K562 (cell line): Measurements from ENCODE around the gene PRR35. TPM values are rescaled to one million over a fixed set of nuclear protein-coding genes. Genes with fewer than 3 reads are reported as not detected.

Source experiments
- ARHGAP35 ChIP-seq: fragments of 450-650 bp; IDR thresholded peaks from 2 replicates; pipeline ENCODE4 v1.6.1; 2018; ENCODE audit not compliant: partially characterized antibody
- BRD9 ChIP-seq: fragments of 450-650 bp; IDR thresholded peaks from 2 replicates; pipeline ENCODE4 v1.6.1; 2018; ENCODE audit warnings: low read depth; ENCODE audit not compliant: partially characterized antibody
- CBX8 ChIP-seq: fragments of 200-600 bp; sonication (generic); IDR thresholded peaks from 2 replicates; pipeline ENCODE4 v1.6.1; 2012; ENCODE audit warnings: borderline replicate concordance, mixed run types, low read depth, mild to moderate bottlenecking, moderate library complexity, mixed read lengths, low read length, control low read depth, inconsistent platforms; ENCODE audit not compliant: poor library complexity, severe bottlenecking; ENCODE audit errors: extremely low read depth
- ELF4 ChIP-seq: fragments of 450-650 bp; formaldehyde crosslinking; IDR thresholded peaks from 2 replicates; pipeline ENCODE4 v1.4.0; 2022; ENCODE audit warnings: missing genetic modification characterization
- GATAD2A ChIP-seq: fragments of 450-650 bp; IDR thresholded peaks from 2 replicates; pipeline ENCODE4 v1.6.1; 2017
- HLTF ChIP-seq: fragments of 450-650 bp; IDR thresholded peaks from 2 replicates; pipeline ENCODE4 v1.6.1; 2016
- RBM15 ChIP-seq: fragments of 200-400 bp; formaldehyde crosslinking; IDR thresholded peaks from 2 replicates; pipeline ENCODE4 v1.6.1; 2018; ENCODE audit warnings: mild to moderate bottlenecking, low read length, moderate library complexity; ENCODE audit not compliant: insufficient read depth
- RCOR1 ChIP-seq, 2 experiments: IDR thresholded peaks; 2 replicates each; pipeline ENCODE4 v1.6.1; 2012; ENCODE audit warnings: low read depth in 2 of 2, low read length in 2 of 2, borderline replicate concordance in 1 of 2, improper control_type of control experiment in 1 of 2
- STAT5B ChIP-seq: fragments of 250-450 bp; sonication (Bioruptor Pico); IDR thresholded peaks from 2 replicates; pipeline ENCODE4 v1.8.0; 2021; ENCODE audit warnings: mild to moderate bottlenecking, inconsistent platforms
- TCF3 ChIP-seq: sonication (generic); formaldehyde crosslinking; IDR thresholded peaks from 2 replicates; pipeline ENCODE4 v1.4.0; 2020; ENCODE audit warnings: mild to moderate bottlenecking, missing genetic modification reagents
- YY1 ChIP-seq, 3 experiments: IDR thresholded peaks; 2 replicates each; pipeline ENCODE4 v1.6.1; 2011; ENCODE audit warnings: low read length in 2 of 3, mild to moderate bottlenecking in 2 of 3, moderate library complexity in 2 of 3, borderline replicate concordance in 1 of 3, control low read depth in 1 of 3, low read depth in 1 of 3; ENCODE audit not compliant: insufficient read depth in 3 of 3, insufficient replicate concordance in 2 of 3, control insufficient read depth in 1 of 3, insufficient read length in 1 of 3; ENCODE audit errors: extremely low read depth in 1 of 3
- ZBTB17 ChIP-seq: fragments of 450-650 bp; formaldehyde crosslinking; IDR thresholded peaks from 2 replicates; pipeline ENCODE4 v1.4.0; 2020; ENCODE audit warnings: mild to moderate bottlenecking
- ZNF175 ChIP-seq: fragments of 200-800 bp; sonication (Bioruptor generic); IDR thresholded peaks from 2 replicates; pipeline ENCODE4 v1.6.1; 2016; ENCODE audit warnings: low read depth, mild to moderate bottlenecking, missing genetic modification characterization, missing compliant biosample characterization
- ZSCAN32 ChIP-seq: fragments of 450-650 bp; formaldehyde crosslinking; IDR thresholded peaks from 2 replicates; pipeline ENCODE4 v1.4.0; 2020; ENCODE audit warnings: mild to moderate bottlenecking, moderate library complexity
- polyA plus RNA-seq, 8 experiments: library from polyadenylated mRNA; depleted of rRNA in 4 of 8; stranded (reverse) in 5 of 8; unstranded in 3 of 8; fragments of >200 nt; fragmentation: Nextera tagmentation in 2 of 8; fragmentation: Illumina TruSeq in 1 of 8; extraction: Ambion mirVana in 2 of 8; extraction: Trizol in 1 of 8; gene quantifications; 2 replicates each; pipeline versions ENCODE4 v1.2.1 to v1.2.3, GENCODE V29; 2011 to 2014; ENCODE audit warnings: inconsistent platforms in 1 of 8, missing spikeins in 1 of 8
- total RNA-seq, 7 experiments: library from RNA; depleted of rRNA in 6 of 7; stranded (reverse); fragments of >200 nt in 6 of 7; fragmentation: Illumina TruSeq in 2 of 7; extraction: Trizol in 2 of 7; gene quantifications; 2 replicates each; pipeline versions ENCODE4 v1.2.1 to v1.2.3, GENCODE V29; 2011 to 2021; ENCODE audit warnings: low replicate concordance in 1 of 7
- TF ChIP-seq, protein P1 (sequence below): fragments of 250-450 bp; sonication (Bioruptor Pico); IDR thresholded peaks from 2 replicates; pipeline ENCODE4 v1.4.0; 2020
- TF ChIP-seq, protein P2 (sequence below): fragments of 250-450 bp; sonication (Bioruptor Pico); IDR thresholded peaks from 2 replicates; pipeline ENCODE4 v1.4.0; 2020

Gene PRR35
- total and polyA plus RNA-seq, 9 of the 15 experiments (the other 6 are each of a cell fraction or from before 2014, with no cell fraction given): 0.17 to 0.45 (median 0.21) TPM; not detected in 5

DNA sequence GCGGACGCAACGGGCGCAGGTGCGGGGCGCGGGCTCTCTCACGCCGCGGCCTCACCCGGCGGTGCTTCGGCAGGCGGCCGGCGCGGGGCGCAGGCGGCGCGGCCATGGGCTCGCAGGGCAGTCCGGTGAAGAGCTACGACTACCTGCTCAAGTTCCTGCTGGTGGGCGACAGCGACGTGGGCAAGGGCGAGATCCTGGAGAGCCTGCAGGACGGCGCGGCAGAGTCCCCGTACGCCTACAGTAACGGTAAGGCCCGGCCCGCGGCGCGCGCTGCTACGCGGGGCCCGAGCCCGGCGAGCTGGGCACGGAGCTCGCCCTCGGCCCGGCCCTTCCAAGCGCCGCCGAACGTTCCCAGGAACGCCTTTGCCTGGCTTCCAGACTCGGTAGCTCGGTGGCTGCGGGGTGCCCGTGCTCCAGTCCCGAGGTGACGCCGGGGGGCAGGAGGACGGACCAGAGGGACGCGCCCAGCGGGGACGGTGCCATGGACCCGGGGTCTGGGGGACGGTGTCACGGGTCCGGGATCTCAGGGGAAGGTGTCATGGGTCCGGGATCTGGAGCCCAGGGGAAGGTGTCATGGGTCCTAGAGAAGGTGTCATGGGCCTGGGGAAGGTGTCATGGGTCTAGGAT lies 30.1 kb downstream of the PRR35 start (continued):
- TF ChIP-seq GATAD2A: no peak
- no peak for TF ChIP-seq BRD9
- no peak for TF ChIP-seq ZSCAN32
- TF ChIP-seq HLTF: no peak
- no peak for TF ChIP-seq ARHGAP35
- no peak for TF ChIP-seq TCF3 (CRISPR knock-in tag)
- TF ChIP-seq, protein P1, sequence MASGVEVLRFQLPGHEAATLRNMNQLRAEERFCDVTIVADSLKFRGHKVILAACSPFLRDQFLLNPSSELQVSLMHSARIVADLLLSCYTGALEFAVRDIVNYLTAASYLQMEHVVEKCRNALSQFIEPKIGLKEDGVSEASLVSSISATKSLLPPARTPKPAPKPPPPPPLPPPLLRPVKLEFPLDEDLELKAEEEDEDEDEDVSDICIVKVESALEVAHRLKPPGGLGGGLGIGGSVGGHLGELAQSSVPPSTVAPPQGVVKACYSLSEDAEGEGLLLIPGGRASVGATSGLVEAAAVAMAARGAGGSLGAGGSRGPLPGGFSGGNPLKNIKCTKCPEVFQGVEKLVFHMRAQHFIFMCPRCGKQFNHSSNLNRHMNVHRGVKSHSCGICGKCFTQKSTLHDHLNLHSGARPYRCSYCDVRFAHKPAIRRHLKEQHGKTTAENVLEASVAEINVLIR (CRISPR knock-in tag): no peak
- TF ChIP-seq, protein P2, sequence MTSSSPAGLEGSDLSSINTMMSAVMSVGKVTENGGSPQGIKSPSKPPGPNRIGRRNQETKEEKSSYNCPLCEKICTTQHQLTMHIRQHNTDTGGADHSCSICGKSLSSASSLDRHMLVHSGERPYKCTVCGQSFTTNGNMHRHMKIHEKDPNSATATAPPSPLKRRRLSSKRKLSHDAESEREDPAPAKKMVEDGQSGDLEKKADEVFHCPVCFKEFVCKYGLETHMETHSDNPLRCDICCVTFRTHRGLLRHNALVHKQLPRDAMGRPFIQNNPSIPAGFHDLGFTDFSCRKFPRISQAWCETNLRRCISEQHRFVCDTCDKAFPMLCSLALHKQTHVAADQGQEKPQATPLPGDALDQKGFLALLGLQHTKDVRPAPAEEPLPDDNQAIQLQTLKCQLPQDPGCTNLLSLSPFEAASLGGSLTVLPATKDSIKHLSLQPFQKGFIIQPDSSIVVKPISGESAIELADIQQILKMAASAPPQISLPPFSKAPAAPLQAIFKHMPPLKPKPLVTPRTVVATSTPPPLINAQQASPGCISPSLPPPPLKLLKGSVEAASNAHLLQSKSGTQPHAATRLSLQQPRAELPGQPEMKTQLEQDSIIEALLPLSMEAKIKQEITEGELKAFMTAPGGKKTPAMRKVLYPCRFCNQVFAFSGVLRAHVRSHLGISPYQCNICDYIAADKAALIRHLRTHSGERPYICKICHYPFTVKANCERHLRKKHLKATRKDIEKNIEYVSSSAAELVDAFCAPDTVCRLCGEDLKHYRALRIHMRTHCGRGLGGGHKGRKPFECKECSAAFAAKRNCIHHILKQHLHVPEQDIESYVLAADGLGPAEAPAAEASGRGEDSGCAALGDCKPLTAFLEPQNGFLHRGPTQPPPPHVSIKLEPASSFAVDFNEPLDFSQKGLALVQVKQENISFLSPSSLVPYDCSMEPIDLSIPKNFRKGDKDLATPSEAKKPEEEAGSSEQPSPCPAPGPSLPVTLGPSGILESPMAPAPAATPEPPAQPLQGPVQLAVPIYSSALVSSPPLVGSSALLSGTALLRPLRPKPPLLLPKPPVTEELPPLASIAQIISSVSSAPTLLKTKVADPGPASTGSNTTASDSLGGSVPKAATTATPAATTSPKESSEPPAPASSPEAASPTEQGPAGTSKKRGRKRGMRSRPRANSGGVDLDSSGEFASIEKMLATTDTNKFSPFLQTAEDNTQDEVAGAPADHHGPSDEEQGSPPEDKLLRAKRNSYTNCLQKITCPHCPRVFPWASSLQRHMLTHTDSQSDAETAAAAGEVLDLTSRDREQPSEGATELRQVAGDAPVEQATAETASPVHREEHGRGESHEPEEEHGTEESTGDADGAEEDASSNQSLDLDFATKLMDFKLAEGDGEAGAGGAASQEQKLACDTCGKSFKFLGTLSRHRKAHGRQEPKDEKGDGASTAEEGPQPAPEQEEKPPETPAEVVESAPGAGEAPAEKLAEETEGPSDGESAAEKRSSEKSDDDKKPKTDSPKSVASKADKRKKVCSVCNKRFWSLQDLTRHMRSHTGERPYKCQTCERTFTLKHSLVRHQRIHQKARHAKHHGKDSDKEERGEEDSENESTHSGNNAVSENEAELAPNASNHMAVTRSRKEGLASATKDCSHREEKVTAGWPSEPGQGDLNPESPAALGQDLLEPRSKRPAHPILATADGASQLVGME: peak; percentile 59; the same call in 1 of the 2 replicates
- no peak for TF ChIP-seq ELF4 (CRISPR knock-in tag)
- no peak for TF ChIP-seq ZNF175 (CRISPR knock-in tag)
- TF ChIP-seq ZBTB17 (CRISPR knock-in tag): 0 out of 2 replicates have a peak, but pooled peaks have one; percentile 38
- no peak for TF ChIP-seq CBX8
- TF ChIP-seq RBM15: no peak
- no peak for TF ChIP-seq STAT5B (CRISPR knock-in tag)
- TF ChIP-seq RCOR1 (IDR thresholded peaks at IDR 0.05; ENCODE audit: borderline replicate concordance in 1 of 2, low read depth in 2 of 2, low read length in 2 of 2): no peak
- peak in 1 of 3 experiments; percentile 45 for TF ChIP-seq YY1 (IDR thresholded peaks at IDR 0.05; ENCODE audit: borderline replicate concordance in 1 of 3, control insufficient read depth in 1 of 3, extremely low read depth in 1 of 3, insufficient read depth in 3 of 3, insufficient read length in 1 of 3, insufficient replicate concordance in 2 of 3, low read depth in 1 of 3, low read length in 2 of 3)
